ENCODE measurements around the gene CCDC169.

CCDC169 gene

GRCh38 chr13:36242761-36243160 lies 54.9 kb downstream of the CCDC169 start:
- DNase-seq (ENCODE audit: low read depth), result no peak

DNA sequence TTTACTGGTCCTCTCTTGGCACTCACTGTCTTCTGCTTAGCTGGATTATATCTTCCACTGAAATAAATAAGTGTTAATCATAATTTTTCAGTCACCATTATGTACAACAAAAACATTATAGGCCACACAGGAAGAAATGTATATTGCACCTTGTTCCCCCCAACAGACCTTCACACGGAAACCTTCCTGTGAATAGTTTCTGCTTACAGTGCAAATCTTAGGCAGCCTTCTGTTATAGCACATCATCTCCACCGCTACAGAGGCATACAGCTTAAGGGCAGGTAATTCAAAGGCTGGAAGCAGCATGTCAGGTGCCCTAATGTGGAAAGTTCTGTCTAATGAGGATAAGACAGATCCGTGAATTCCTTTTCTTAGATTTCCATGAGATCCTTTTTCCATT lies 66.4 kb downstream of the CCDC169 start:
- DNase-seq (ENCODE audit: low read depth), result no peak

- DNase-seq (ENCODE audit: low read depth), result no peak
Measured at GRCh38 chr13:36224730-36225129, 72.9 kb downstream of the CCDC169 start.

DNA sequence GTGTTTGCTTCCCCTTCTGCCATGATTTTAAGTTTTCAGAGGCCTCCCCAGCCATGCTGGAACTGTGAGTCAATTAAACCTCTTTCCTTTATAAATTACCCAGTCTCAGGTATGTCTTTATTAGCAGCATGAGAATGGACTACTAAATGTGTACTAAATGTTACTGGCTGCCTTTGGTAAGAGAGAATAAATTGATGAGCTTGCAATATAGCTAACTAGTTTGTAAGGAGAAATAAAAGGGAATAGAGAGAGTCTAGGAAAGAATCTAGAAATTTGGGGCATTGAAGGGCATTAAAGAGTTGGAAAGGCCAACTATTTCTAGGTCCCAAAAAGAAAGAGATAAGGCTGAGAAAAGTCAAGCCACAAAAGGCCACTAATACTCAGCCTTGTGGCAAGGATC lies 77.7 kb downstream of the CCDC169 start:
- no peak for DNase-seq (ENCODE audit: low read depth)

GRCh38 chr13:36217456-36217855 lies 80.2 kb downstream of the CCDC169 start:
- no peak for DNase-seq (ENCODE audit: low read depth)

DNA sequence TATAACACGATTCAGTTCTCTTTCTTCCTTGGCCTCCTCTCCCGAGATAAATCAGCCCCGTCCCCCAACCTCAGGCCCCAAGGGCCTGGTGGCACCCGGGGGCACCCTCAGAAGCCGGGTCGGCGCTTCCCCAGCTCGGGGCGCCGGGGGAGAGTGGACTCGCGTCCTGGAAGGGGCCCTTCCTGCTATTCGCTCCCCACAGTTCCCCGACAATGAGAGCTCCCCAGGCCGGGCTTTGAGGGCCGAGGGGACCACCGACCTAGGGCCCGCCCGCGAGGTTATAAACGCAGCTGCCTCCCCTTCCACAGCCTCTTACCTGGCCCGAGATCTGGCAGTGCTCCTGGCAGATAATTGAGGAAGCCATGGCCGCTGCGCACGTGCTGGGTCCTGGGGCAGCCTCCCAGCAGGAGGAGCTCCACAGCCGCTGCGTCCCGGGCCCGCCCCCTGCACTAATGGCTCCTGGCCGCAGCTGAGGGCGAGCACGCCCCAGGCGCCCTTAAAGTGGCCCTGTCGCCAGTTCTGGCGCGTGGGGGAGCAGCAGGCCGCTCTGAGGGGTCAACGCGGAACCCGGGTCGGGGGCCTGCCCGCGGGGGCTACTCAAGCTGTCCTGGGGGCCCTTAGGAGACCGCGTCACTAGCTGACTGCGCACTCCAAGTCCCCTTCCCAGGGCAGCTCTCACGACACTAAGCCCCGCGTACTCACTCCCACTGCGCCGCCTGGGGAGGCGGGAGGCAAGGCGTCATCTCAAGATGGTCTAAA lies 83.3 kb downstream of the CCDC169 start, which contains the start of gene SOHLH2:
SOHLH2 (minus strand) TSS at position 394 of the 759 bp plus-strand sequence; CDS start at position 364, 30 bp downstream.
- no peak for DNase-seq (ENCODE audit: low read depth)

- DNase-seq (ENCODE audit: low read depth), result no peak
Measured at GRCh38 chr13:36212789-36213188, 84.8 kb downstream of the CCDC169 start.

- DNase-seq (ENCODE audit: low read depth), result no peak
Measured at GRCh38 chr13:36211567-36211966, 86.0 kb downstream of the CCDC169 start.

- DNase-seq (ENCODE audit: low read depth), result no peak
Measured at GRCh38 chr13:36210738-36211137, 86.9 kb downstream of the CCDC169 start.

DNA sequence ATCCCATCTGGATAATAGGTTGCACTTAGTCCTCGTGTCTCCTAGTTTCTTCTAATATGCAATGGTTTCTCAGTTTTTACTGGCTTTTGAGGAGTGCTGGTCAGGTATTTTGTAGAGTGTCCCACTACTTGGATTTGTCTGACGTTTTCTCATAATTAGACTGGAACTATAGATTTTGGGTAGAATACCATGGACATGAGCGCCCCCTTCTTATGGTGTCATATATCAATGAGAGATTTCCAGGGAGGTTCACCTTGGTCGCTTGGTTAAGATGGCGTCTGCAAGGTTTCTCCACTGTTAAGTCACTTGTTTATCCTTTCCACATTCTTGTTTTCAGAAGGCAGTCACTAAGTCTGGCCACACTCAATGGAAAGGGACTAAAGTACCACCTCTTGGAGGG lies 89.9 kb downstream of the CCDC169 start:
- no peak for DNase-seq (ENCODE audit: low read depth)

DNA sequence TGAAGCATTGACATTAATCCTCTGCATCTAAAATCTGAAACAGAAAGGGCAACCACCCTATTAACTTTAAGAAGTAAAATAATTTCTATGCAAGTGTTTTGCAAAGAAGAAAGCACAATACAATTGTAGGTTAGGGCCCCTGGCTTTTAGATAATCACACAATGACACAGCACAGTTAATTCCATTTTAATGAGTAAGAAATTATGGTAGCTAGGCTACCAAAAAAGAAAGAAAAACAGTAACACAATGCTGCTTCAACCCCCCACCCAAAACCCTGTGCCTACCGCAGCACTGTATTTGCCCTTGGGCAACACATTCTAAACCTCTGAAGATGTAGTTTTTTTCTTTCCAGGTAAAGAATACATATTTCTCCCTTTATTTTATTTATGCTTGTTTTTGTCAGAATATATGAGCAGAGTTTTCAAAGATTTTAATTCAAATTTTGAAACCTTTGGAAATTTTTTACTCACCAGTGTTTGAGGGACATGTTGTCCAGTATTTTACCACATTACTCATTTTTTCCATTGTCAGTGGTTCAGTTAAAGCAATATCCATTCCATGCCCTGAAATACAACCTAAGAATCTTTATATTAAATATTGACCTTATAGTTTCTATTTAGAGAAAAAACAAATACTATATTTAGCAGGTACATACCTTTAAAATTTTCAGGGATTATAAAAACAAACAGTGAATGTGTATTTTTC lies 104.3 kb downstream of the CCDC169 start:
- no peak for DNase-seq (ENCODE audit: low read depth)

DNA sequence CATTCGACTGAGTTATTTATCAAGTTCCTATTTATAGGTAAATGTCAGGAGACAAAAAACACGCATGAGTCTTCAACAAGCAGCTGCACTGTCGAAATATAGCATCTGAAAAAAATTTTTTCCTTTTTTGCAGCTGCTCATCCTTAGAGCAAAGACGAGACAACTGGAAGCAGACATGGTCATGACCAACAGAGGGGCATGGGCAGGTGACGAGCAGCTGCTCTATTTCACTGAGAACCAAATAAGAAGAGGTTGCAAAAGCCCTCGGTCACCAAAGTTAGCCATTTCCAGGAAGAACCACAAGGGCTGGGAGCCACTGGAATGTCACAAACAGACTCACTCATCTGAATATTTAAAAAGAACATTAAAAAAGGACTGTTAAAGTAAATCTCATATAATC lies 105.4 kb downstream of the CCDC169 start:
- no peak for DNase-seq (ENCODE audit: low read depth)

GRCh38 chr13:36190771-36191170 lies 106.8 kb downstream of the CCDC169 start:
- no peak for DNase-seq (ENCODE audit: low read depth)

DNA sequence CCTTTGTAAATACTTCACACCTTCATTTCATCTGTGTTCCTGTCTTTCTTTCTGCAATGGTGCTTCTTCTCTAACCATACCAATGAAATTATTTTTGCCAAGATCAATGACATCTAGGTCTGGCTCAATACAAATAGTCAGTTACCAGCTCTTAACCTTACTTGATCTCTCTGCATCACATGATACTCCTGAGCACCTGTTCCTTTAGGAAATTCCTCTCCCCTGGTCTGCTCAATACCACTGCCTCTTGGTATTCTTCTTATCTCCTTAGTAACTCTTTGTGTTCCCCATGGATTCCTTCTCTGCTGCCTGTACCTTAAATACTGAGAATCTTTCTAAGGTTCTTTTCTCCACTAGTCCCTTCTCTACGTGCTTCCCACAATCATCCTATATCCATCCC lies 109.2 kb downstream of the CCDC169 start:
- no peak for DNase-seq (ENCODE audit: low read depth)

- no peak for DNase-seq (ENCODE audit: low read depth)
Measured at GRCh38 chr13:36183901-36184300, 113.7 kb downstream of the CCDC169 start.

Data from stimulated activated CD8-positive, alpha-beta memory T cell treated with anti-CD3 and anti-CD28 coated beads, Interleukin-15, amount 100 ng/mL, for 24 hours (primary cell).